ENCODE results near the gene PCSK5. TPM values are rescaled to one million over a fixed set of nuclear protein-coding genes. Genes with fewer than 3 reads are reported as not detected.

Gene PCSK5
- total and polyA plus RNA-seq, 2 donors (not counting 3 experiments of a cell fraction or from before 2014, with no cell fraction given), result 2.6 to 4.8 TPM

- no peaks in the 10 kb centered on the region for H4K20me1 ChIP-seq (replicated peaks; ENCODE audit: control insufficient read depth, extremely low read depth, insufficient read depth, low read length)
- intact Hi-C loops (cut with micrococcal nuclease), result loop anchor here (5.0 to 10.0 kb wide), 2 partner anchors 83 to 155 kb away; no protein-coding TSS in a partner anchor
- ChIA-PET CTCF (interaction anchor here (0.5 to 1.0 kb wide), 4 partner anchors 11 to 329 kb away, joined by 3 read pairs; partner anchors contain the start of gene PCSK5), POLR2A (no interaction called here)
- H3K4me2 ChIP-seq (ENCODE audit: insufficient read depth, low read length), result no peak overlapping the region
- H3K4me1 ChIP-seq (ENCODE audit: control insufficient read depth, extremely low read depth, insufficient read depth, low read length), result peaks cover 17% of the 10 kb centered on the region
- H3K9ac ChIP-seq (replicated peaks; ENCODE audit: extremely low read depth, insufficient read depth, low read length), result no peak overlapping the region
- dilution Hi-C loops (cut with MboI; ENCODE audit: extremely low pct_ligation_motif_present, low sequenced_read_pairs), result no loop called here
- no peak overlapping the region for H2AFZ ChIP-seq (ENCODE audit: low read depth, low read length)
- no peak for DNase-seq (ENCODE audit: low read depth, low spot score)
- H3K9me3 ChIP-seq (replicated peaks; ENCODE audit: control insufficient read depth, insufficient read depth, low read length), result no peaks in the 10 kb centered on the region
- H3K27me3 ChIP-seq (ENCODE audit: control insufficient read depth in 2 of 2, insufficient read depth in 2 of 2, low read length in 2 of 2), result peaks cover 15 to 47% of the 10 kb centered on the region in 2 experiments
- no peak for FAIRE-seq
- no TSS peak for BruUV-seq (replicated peaks)
- TF ChIP-seq EZH2 (IDR thresholded peaks at IDR 0.05; ENCODE audit: borderline replicate concordance, low read depth, low read length, severe bottlenecking) (no peak), MAX (IDR thresholded peaks at IDR 0.05; ENCODE audit: insufficient read depth, insufficient read length) (no peak), JUN (IDR thresholded peaks at IDR 0.05; ENCODE audit: borderline replicate concordance, insufficient read depth, insufficient read length, low read depth) (no peak)
- H3K9me1 ChIP-seq (replicated peaks; ENCODE audit: control insufficient read depth, extremely low read depth, insufficient read depth, low read length), result no peaks in the 10 kb centered on the region
- H3K27ac ChIP-seq (ENCODE audit: insufficient read depth, low read depth, low read length), result no peak overlapping the region
- H3K79me2 ChIP-seq (ENCODE audit: control insufficient read depth, insufficient read depth, low read length), result no peaks in the 10 kb centered on the region
- no peak overlapping the region for H3K4me3 ChIP-seq (replicated peaks in 1 of 3; ENCODE audit: insufficient read depth in 1 of 3, low read depth in 1 of 3, low read length in 3 of 3)
- no peaks in the 10 kb centered on the region for H3K36me3 ChIP-seq (ENCODE audit: control insufficient read depth in 2 of 2, extremely low read depth in 1 of 2, insufficient read depth in 2 of 2, low read length in 2 of 2)
Measured at GRCh38 chr9:76219560-76220151, 329.2 kb downstream of the PCSK5 start.

- DNase-seq (ENCODE audit: low read depth, low spot score) (no peak), FAIRE-seq (no peak)
- Histone ChIP-seq H3K9ac (replicated peaks; ENCODE audit: extremely low read depth, insufficient read depth, low read length) (no peak overlapping the region), H3K9me3 (replicated peaks; ENCODE audit: control insufficient read depth, insufficient read depth, low read length) (no peaks in the 10 kb centered on the region), H3K79me2 (ENCODE audit: control insufficient read depth, insufficient read depth, low read length) (no peaks in the 10 kb centered on the region), H3K36me3 (ENCODE audit: control insufficient read depth in 2 of 2, extremely low read depth in 1 of 2, insufficient read depth in 2 of 2, low read length in 2 of 2) (no peaks in the 10 kb centered on the region), H3K4me3 (replicated peaks in 1 of 3; ENCODE audit: insufficient read depth in 1 of 3, low read depth in 1 of 3, low read length in 3 of 3) (no peak overlapping the region), H3K27ac (ENCODE audit: insufficient read depth, low read depth, low read length) (no peak overlapping the region), H3K4me1 (ENCODE audit: control insufficient read depth, extremely low read depth, insufficient read depth, low read length) (peaks cover 3% of the 10 kb centered on the region), H3K4me2 (ENCODE audit: insufficient read depth, low read length) (no peak overlapping the region), H3K27me3 (ENCODE audit: control insufficient read depth in 2 of 2, insufficient read depth in 2 of 2, low read length in 2 of 2) (peaks cover 20 to 58% of the 10 kb centered on the region in 2 experiments), H3K9me1 (replicated peaks; ENCODE audit: control insufficient read depth, extremely low read depth, insufficient read depth, low read length) (no peaks in the 10 kb centered on the region), H2AFZ (ENCODE audit: low read depth, low read length) (no peak overlapping the region), H4K20me1 (replicated peaks; ENCODE audit: control insufficient read depth, extremely low read depth, insufficient read depth, low read length) (no peaks in the 10 kb centered on the region)
- ChIA-PET CTCF (no interaction called here), POLR2A (no interaction called here)
- dilution Hi-C loops (cut with MboI; ENCODE audit: extremely low pct_ligation_motif_present, low sequenced_read_pairs) (no loop called here), intact Hi-C loops (cut with micrococcal nuclease) (no loop called here)
- no peak for TF ChIP-seq MAX (IDR thresholded peaks at IDR 0.05; ENCODE audit: insufficient read depth, insufficient read length)
- TF ChIP-seq MYC (IDR thresholded peaks at IDR 0.05; ENCODE audit: low read depth, low read length), result no peak
- TF ChIP-seq CTCF (IDR thresholded peaks at IDR 0.05; ENCODE audit: extremely low read depth in 1 of 2, insufficient read depth in 1 of 2, low read depth in 1 of 2, low read length in 2 of 2), result no peak
- no peak for TF ChIP-seq EZH2 (IDR thresholded peaks at IDR 0.05; ENCODE audit: borderline replicate concordance, low read depth, low read length, severe bottlenecking)
- TF ChIP-seq JUN (IDR thresholded peaks at IDR 0.05; ENCODE audit: borderline replicate concordance, insufficient read depth, insufficient read length, low read depth), result no peak
- TF ChIP-seq GATA2 (IDR thresholded peaks at IDR 0.05; ENCODE audit: insufficient read depth, insufficient read length, low read depth, low read length), result no peak
- no peak for TF ChIP-seq FOS (IDR thresholded peaks at IDR 0.05; ENCODE audit: borderline replicate concordance, insufficient read depth, low read length)
- TF ChIP-seq POLR2AphosphoS5 (IDR thresholded peaks at IDR 0.05; ENCODE audit: insufficient read depth, low read depth, low read length), result no peak
- no peak for TF ChIP-seq POLR2A (IDR thresholded peaks at IDR 0.05; ENCODE audit: low read depth, low read length)
- no TSS peak for BruUV-seq (replicated peaks)
Measured at GRCh38 chr9:76221423-76221822, 330.9 kb downstream of the PCSK5 start.
